Body of pancreas (tissue), 4 donors: ENCODE results near the gene PLK5.

Experiments
- CTCF ChIP-seq, 7 experiments: fragments of 450-650 bp in 4 of 7; fragments of 200-600 bp in 3 of 7; sonication (generic) in 3 of 7; IDR thresholded peaks; one replicate each; pipeline ENCODE4 v1.5.1; 2016 to 2019; ENCODE audit warnings: antibody characterized with exemption in 7 of 7
- POLR2A ChIP-seq, 3 donors: fragments of 450-650 bp; IDR thresholded peaks; one replicate each; pipeline ENCODE4 v1.6.1; 2016; ENCODE audit warnings: antibody characterized with exemption in 3 of 3, mild to moderate bottlenecking in 2 of 3

- no peak for TF ChIP-seq CTCF (IDR thresholded peaks at IDR 0.05)
- TF ChIP-seq POLR2A (IDR thresholded peaks at IDR 0.05), result no peak
Observed at GRCh38 chr19:1505991-1506881, 17.6 kb upstream of the PLK5 start.
